Activated T-cell treated with anti-CD3 and anti-CD28 coated beads for 4 hours (primary cell): ENCODE results near the gene RPS2.

Experiments
- DNase-seq: peaks from one replicate; pipeline ENCODE4 v3.0.0-alpha.2; 2020

RPS2 gene

GRCh38 chr16:1980770-1981087 is 16.1 kb upstream of the RPS2 start:
- DNase-seq, result no peak

GRCh38 chr16:1980030-1980769 is 15.6 kb upstream of the RPS2 start:
- DNase-seq, result no peak

- no peak for DNase-seq
Observed at GRCh38 chr16:1979271-1980029, 14.8 kb upstream of the RPS2 start.

GRCh38 chr16:1978476-1979120 is 14.0 kb upstream of the RPS2 start:
- no peak for DNase-seq

- DNase-seq, result no peak
Observed at GRCh38 chr16:1977875-1978268, 13.2 kb upstream of the RPS2 start.

GRCh38 chr16:1976951-1977874 is 12.6 kb upstream of the RPS2 start:
- no peak for DNase-seq

- no peak for DNase-seq
Observed at GRCh38 chr16:1976216-1976520, 11.5 kb upstream of the RPS2 start.

GRCh38 chr16:1975432-1976215 is 11.0 kb upstream of the RPS2 start:
- DNase-seq, result no peak

- DNase-seq, result no peak
Observed at GRCh38 chr16:1974157-1975070, 9.8 kb upstream of the RPS2 start.

GRCh38 chr16:1973461-1974156 is 9.0 kb upstream of the RPS2 start:
- DNase-seq, result no peak

- no peak for DNase-seq
Observed at GRCh38 chr16:1972490-1972877, 7.9 kb upstream of the RPS2 start.

GRCh38 chr16:1971796-1972489 is 7.3 kb upstream of the RPS2 start, which contains the start of gene TBL3:
Gene TBL3, plus strand, starts transcription at chr16:1972053. Its CDS starts 112 bp downstream, at chr16:1972165.
- peak; percentile 93 for DNase-seq

GRCh38 chr16:1968146-1968953 is 3.7 kb upstream of the RPS2 start:
- DNase-seq, result no peak

GRCh38 chr16:1966460-1966859 is 1.8 kb upstream of the RPS2 start, which contains the start of gene RNF151:
Gene RNF151, plus strand, starts transcription at chr16:1966856. Its CDS starts 26 bp downstream, at chr16:1966882.
- no peak for DNase-seq

- DNase-seq, result no peak
Observed at GRCh38 chr16:1965396-1966001, 873 bp upstream of the RPS2 start.

- peak; percentile 36 for DNase-seq
Observed at GRCh38 chr16:1963806-1964505, 670 bp downstream of the RPS2 start.
